ENCODE measurements around the gene HCAR1.

GRCh38 chr12:122754790-122755189, 24.1 kb upstream of the HCAR1 start:
- no peak for TF ChIP-seq CTCF (IDR thresholded peaks at IDR 0.05; ENCODE audit: low read depth, low read length)
- TF ChIP-seq EZH2phosphoT487 (IDR thresholded peaks at IDR 0.05; ENCODE audit: low read depth) = no peak

Measured in OCI-LY3 (cell line).